ENCODE results near the gene ATRNL1.

DNA sequence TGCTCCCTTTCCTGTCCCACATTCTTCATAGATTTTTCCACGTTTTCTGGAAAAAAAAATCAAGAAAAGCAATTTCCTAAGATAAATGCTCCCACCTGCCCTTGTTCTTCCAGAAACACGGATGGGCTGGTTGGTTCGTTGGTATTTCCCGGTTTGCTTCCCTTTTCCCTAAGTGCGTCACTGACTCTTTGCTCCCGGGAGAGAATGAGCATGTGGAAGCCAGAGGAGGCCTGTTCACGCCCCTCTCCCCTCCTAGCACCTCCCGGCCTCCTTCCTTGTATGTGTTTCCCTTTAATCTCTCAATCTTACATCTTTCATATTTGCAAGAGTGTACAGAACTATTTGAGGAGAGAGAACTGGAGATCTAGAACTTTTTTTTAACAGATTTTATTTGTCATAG, 737.9 kb downstream of the ATRNL1 start:
- no peak for TF ChIP-seq RBBP5 (IDR thresholded peaks at IDR 0.05; ENCODE audit: borderline replicate concordance, low read depth, low read length)
- TF ChIP-seq, protein P1, sequence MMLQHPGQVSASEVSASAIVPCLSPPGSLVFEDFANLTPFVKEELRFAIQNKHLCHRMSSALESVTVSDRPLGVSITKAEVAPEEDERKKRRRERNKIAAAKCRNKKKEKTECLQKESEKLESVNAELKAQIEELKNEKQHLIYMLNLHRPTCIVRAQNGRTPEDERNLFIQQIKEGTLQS (IDR thresholded peaks at IDR 0.05; ENCODE audit: insufficient read depth, low read depth, low read length): no peak
- TF ChIP-seq POLR2A (IDR thresholded peaks at IDR 0.05; ENCODE audit: control extremely low read depth in 1 of 2, low read depth in 2 of 2, low read length in 2 of 2): no peak

Measured in H1 (cell line).